Epidermal melanocyte (primary cell): Measurements from ENCODE around the gene USP22.

ENCODE experiments used
- DNase-seq: peaks from one replicate; pipeline ENCODE4 v3.0.0; 2011; ENCODE audit warnings: low spot score; ENCODE audit not compliant: insufficient read length

The USP22 gene

DNA sequence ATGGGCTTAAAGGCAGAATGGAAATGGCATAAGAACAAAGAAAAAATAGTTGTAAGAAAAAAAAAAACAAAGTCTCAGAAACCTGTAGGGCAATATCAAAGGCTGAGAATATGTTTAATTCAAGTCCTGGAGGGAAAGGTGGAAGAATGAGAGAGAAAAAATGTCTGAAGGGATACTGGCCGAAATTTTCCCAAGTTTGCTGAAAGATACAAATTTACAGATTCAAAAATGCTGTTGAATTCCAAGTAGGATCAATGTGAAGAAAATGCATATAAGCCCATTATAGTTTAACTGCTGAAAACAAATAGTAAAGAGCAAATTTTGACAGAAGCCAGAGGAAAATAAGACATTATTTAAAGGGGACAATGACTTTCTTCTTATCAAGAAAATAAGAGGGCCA lies 6.6 kb upstream of the USP22 start:
- no peak for DNase-seq

DNA sequence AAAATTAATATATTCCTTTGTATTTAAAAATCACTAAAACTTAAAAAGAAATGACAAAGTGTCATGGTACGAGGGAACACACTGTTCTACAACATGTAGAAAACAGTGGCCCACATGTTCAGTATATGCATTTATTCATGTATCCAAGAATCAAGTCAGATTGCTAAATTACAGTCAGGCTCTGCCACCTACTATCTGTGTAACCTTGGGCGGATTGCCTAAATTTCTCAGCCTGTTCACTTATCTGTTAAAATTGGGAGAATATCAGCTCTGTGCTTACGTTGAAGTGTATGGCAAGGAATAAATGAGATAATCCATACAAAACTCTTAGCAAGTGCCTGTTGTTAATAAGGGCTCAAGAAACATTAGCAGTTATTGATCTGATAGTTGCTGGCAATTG lies 3.4 kb upstream of the USP22 start:
- no peak for DNase-seq

DNA sequence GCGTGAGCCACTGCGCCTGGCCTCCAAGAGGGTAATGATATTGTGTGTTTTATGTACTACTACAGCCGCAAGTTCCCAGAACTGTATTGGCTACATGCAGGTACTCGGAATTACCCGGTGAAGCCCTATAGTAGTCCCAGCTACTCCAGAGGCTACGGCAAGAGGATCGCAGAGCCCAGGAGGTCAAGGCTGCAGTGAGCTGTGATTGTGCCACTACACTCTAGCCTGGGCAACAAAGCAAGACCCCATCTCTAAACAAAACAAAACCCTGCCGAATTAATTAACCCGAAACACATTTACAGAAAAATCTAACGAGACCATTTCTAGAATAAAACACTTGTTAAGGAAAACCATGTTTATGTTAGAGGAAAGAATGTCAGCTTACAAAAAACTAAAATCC lies 2.2 kb upstream of the USP22 start:
- no peak for DNase-seq

DNA sequence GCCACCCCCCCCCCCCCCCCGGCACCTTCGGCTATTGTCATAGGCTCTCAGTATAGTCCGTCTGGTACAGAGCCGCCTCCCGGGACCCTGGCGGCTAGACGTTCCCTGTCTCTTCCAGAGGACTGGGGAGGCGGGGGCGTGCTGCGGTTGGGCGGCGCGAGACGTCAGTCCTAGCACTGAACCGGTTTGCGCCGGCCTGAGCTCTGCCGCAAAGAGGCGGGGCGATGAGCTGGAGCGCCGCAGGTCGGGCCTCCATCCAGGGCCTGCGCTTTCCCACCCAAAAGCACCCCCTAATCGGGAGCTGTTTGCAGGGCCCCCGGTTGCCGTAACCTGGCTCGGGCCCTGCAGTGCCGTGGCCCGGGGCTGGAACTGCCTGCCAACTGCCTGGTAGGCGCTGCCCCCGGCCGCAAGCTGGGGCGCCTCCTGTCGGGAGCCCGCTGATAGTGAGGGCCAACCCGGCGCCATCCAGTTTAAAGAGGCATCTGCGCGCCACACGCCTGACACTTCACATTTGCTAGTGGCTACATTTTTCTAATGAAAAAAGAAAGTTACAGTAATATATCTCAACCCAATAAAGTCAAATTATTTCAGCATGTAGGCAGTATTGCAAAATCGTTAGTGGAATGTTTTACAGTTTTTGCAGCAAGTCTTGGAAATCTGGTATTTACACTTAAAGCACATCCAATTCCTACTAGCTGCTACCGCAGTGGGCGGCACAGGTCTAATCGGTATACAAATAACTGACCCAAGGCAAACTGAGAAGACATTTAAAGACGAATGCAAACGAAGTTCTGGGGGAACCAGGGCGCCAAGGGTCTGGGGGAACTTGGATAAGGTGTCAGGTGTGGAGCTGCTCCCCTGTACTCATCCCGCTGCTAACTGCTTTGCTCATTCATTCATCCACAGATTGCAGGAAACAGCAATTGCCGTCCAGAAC lies 753 bp upstream of the USP22 start:
- DNase-seq, result peak; percentile 56

DNA sequence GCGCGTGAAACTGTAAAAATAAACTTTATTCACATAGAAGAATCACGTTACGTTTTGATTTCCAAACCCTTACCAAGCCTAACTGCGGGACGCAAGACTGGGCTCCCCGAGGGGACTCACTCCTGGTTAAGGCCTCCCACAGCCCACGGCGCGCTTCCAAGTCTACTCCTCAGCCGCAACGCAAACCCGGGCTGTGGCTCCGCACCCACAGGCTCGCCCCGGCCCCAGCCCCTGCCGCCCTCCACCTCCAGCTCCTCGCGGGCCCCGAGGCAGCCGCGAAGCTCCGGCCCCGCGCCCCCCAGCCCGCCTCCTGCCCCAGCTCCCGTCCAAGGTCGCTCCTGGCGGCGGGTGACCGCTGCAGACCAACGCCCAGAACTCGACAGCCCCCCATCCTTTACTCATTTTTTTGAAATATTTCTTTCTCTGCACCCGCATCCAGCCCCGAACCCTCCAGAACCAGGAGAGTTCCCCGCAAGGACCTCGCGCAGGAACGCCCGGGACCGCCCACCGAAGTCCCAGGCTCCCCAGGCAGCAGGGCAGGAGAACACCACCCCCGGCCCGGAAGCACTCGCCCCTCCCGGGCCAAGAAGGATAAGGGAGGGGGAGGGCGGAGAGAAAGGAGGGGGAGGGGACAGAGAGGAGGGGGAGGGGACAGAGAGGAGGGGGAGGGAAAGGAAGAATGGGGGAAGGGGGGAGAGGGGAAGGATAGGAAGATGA lies 912 bp downstream of the USP22 start:
- DNase-seq, result no peak

DNA sequence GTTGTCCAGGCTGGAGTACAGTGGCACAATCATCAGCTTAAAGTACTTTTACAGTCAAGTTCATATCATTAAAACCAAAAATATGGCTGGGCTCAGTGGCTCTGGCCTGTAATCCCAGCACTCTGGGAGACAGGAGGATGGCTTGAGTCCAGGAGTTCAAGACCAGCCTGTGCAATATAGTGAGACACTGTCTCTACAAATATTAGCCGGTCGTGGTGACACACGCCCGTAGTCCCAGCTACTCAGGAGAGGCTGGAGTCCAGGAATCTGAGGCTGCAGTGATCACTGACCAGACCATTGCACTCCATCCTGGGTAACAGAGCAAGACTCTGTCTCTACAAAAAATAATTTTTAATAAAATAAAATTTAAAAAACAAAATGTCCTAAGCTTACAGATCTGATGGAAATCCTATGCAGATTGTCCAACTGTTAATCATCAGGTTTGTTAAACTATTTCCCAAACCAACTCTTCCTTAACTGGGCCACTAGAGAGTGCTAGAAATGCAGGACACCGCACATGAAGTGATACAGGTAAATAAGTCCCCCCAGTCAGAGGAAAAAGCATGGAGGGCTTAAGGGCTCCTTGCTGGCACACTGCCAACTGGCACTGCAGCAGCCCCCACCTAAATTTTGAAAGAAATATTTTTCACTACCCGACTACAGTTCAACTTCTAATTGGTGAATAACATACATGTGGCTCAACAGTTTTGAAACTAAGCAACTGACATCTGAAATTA lies 2.8 kb downstream of the USP22 start:
- DNase-seq, result no peak

DNA sequence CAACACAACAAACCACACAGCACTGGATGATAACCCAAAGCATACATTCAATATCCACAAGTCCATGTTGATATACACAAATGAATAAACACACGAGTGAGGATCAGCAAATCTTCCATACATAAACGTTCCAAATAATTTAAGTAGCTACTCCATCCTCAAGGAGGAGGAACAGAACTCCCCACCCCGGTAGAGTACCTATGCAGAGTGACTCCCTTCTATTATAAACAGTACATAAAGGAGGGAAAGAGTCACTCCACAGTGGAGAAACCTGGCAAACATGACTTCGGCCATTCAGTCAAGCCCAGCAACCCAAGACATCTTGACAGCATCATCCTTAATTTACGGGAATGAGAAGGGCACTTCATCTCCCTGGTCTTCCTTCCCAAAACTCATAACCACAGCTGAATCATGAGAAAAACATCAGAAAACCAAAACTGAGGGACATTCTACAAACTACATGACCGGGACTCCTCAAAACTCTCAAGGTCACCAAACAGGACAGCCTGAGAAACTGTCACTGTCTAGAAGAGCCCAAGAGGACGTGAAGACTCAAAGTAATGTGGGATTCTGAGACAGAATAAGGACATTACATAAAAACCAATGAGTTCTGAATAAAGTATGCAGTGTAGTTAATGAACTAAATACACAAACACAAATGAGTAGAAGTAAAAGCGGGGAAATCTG lies 5.6 kb downstream of the USP22 start:
- DNase-seq, result no peak

DNA sequence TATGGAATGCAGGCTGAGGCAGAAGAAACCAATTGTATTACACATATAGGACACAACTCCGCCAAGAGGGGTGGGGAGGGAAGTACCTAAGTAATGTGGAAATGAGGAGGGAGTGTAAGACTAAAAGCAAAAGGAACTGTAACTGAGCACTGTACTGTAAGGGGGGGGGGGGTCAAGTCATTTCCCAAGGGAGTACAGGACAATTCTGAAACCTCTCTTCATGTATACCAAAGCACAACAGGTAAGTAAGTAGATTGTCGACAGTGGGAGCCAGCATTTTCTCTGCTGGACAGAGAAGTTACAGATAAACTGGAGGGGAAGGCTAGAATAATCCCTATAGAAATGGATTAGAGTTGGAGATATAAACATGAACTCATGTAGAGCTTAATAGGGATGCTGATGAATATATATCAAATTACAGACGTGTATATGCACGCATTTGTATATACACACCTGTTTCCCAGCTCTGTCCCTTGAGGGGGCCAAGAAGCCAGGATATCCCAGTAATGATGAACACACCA lies 6.4 kb downstream of the USP22 start:
- no peak for DNase-seq

DNA sequence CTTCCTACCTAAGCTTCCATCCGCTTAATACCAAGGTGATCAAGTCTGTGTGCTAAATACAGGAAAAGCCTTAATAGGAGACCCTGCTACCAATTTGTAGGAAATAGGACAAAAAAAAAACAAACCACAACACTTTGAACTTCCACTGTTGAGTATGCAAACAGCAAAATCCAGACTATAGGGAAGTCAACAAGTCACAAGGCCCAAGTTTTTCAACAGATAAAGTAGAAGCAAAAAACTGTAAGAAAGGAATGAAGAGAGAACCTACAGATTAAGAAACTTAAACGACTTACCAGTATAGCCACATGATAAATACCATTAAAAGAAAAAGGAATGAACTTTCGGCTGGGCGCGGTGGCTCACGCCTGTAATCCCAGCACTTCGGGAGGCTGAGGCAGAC lies 7.4 kb downstream of the USP22 start:
- DNase-seq, result no peak

DNA sequence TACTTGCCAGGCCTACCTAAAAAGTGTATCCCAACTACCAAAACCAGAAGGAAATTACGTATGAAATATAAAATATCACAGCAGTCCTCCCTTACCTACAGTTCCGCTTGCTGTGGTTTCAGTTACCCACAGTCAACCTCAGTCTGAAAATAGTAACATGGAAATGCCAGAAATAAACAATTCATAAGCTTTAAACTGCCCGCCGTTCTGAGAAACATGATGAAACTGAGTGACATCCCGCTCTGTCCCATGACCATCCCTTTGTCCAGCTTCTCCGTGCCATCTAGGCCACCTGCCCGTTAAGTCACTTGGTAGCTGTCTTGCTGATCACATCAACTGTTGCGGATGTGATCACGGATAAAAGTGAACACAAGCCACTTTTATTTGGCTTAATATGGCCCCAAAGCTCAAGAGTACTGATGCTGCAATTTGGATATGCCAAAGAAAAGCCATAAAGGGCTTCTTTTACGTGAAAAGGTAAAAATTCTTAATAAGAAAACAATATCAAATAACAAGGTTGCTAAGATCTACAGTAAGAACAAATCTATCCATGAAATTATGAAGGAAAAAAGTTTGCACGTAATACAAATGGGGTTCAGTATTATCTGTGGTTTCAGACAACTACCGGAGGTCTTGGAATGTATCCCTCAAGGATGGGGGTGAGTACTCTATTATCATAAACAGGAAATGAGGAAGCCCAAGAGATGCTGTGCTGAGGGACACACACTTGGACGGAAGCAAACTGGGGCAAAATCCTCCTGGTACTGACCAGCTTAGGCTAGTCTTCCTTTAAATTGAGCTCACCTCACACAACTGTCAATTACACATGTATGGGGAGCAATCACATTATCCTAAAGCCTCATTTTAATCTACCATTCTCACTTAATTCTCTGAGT lies 8.2 kb downstream of the USP22 start:
- no peak for DNase-seq

DNA sequence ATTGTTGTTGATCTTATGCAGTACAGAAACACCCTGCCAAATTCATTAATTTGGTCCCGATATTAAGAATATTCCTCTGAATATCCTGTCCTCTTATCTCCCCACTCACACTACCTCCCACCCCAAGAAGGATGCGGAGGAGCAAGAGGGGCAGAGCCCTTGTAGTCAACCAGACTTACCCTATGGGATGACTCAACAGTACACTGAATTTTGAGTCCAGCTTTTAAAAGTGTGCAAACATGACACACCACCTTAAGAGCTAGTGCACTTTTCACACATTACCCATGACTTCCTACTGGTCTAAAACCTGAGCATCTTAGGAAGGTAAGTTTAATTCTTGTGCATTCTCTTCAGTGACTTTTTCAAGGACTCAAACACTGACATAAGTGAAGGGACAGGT lies 9.5 kb downstream of the USP22 start:
- no peak for DNase-seq

DNA sequence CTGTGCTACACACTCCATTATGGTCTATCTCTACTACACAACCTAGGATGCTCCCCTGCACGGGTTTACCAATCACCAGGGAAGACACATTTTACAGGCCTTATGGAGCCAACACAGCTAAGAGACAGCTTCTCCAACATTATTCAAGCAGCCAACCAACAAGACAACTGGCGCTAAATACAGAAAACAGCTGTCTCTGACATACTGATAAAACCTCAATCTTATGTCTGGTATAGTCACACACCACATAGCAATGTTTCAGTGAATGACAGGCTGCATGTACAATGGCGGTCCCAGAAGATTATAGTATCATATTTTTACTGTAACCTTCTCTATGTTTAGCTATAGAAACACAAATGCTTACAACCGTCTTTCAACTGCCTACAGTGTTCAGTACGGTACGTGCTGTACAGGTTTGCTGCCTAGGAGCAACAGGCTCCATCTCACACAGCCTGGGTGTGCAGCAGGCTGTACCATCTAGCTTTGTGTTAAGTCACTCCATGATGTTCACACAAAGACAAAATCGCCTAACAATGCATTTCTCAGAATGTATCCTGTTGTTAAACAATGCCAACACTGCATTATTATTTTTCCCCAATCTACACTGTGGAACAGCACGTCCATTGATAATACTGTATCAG lies 10.9 kb downstream of the USP22 start:
- no peak for DNase-seq

DNA sequence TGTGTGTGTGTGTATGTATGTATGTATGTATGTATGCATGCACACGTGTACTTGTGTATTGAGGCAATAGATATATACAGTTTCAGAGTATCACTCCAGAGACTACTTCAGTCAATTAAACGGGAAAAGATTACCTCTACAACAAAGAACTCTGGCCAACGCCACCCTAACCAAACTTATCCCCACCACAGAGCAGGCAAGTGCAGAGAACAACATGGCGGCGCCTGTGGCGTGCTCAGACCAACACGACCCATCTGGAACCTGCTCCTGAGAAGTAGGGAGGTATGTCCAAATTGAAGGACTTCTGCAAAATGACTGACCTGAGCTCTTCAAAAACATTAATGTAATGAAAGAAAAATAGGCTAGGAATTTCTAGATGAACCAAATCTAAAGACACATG lies 12.4 kb downstream of the USP22 start:
- DNase-seq, result no peak

DNA sequence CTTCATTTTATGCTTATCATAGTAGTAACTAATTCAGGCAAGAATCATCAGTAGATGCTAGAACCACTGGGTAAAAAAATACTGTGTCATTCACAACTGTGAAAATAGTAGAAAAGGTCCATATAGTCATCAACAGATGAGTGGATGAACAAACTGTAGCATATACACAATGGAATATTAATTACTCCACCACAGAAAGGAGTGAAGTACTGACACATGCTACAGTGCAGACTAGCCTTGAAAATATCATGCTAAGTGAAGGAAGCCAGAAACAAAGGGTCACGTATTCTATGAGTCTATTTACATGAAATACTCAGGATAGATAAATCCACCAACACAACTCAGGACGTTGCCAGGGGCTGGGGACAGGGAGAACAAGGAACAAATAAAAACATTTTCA lies 13.3 kb downstream of the USP22 start:
- no peak for DNase-seq

DNA sequence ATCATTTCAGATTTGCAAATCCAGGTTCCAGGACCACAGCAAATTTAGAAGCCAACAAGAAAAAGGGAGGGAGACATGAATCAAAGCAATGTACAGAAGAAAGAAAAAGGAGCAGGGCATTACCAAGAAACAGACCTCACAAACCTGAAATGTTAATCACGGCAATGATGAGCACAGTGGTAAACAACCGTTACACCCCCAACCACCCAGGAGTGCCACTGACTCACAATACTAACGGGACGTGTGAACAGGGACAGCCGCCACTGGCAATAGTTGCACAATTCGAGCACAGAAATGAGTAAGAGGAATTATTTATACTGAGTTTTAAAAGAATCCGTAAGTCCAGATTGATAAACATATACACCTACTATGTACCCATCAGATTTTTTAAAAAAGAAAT lies 13.8 kb downstream of the USP22 start:
- DNase-seq, result no peak

DNA sequence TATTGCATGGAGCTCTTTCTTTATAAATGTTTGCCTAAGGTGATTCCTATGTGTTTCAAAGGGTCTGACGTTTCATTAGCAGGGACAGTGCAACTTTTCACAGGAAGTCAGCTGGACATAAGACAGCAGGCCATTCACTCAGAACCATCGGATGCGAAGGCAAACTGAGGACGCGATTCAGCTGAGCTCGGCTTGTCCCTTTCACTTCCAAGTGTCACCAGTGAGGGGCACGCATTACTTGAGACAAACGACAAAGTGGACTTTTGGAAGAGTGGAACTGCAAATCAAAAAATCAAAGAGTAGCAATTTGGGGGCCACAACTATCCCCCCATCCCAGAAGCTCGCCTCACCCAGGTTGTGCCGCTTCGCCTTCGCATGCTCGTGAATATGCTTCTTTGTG lies 14.6 kb downstream of the USP22 start:
- no peak for DNase-seq

DNA sequence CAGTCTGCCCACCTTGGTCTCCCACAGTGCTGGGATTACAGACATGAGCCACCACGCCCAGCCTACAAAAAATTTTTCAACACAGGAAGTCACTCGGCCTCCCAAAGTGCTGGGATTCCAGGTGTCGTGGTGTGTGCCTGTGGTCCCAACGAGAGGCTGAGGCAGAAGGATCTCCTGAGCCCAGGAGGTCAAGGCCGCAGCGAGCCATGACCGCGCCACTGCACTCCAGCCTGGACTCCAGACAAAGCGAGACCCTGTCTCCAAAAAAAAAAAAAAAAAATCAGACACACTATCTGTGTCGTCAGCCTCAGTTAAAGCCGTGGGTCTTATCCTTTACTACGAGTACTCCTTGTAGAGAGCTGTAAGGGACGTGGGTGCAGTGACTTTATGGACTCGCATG lies 15.8 kb downstream of the USP22 start:
- no peak for DNase-seq

DNA sequence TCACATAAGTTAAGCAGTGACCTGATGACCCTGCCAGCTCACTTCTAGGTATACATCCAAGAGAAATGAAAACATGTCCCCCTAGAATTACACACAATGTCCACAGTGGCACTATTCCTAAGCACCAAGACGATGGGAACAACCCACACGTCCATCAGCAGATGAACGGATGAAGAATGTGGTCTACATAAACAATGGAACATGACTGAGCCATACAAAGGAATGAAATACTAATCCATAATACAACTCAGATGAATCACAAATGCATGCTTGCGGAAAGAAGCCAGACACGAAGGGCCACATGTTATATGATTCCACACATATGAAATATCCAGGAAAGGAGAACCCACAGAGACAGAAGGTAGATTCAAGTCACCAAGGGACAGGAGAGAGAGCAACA lies 17.4 kb downstream of the USP22 start:
- no peak for DNase-seq

DNA sequence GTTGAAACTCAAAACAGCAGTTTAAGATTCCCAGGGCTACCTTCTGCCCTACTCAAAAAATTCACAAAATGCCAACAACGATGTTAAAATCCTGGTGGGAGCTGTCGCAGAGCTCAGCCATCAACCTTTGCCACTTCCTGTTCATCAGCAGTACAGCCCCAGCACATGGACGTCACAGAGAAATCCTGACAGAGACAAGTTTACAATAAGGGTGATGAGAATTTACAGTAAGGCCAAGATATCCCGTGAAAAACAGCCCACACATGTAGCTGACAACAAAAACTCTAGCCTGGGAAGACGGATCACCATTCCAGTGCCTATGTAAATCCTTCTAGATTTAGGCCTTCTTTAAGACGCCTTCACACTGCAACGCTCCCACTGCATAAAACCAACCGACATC lies 18.8 kb downstream of the USP22 start:
- no peak for DNase-seq
